Sigmoid colon (tissue), 4 donors: ENCODE data around the gene FBXO40.

ENCODE experiments used
- EP300 ChIP-seq, 4 donors: sonication (generic); formaldehyde crosslinking; IDR thresholded peaks; one replicate each; pipeline ENCODE4 v1.6.1; 2017; ENCODE audit warnings: antibody characterized with exemption in 4 of 4
- TF ChIP-seq, protein P1 (sequence below), 4 experiments: fragments of 450-650 bp in 3 of 4; fragments of 200-600 bp in 1 of 4; IDR thresholded peaks; one replicate each; pipeline ENCODE4 v1.5.1; 2016 to 2019; ENCODE audit warnings: antibody characterized with exemption in 4 of 4, mild to moderate bottlenecking in 3 of 4, moderate library complexity in 2 of 4

DNA sequence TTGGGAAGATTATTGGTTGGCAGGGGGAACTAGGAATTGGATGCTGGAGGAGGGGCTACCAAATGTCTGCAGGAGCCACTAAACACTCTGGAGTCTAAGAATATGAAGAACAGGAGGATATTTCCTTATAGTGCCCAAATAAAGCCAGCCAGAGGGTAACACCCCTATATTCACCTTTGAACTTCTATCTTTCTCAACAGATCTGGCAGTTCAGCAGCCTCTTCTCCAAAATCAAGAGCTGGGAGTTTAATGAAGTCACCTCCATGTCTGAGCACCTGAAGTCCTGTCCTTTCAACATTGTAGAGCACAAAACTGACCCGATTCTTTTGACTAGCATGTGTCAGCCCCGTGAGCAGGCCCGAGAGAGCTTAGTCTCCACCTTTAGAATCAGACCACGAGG, 33.3 kb downstream of the FBXO40 start:
- TF ChIP-seq, protein P1, sequence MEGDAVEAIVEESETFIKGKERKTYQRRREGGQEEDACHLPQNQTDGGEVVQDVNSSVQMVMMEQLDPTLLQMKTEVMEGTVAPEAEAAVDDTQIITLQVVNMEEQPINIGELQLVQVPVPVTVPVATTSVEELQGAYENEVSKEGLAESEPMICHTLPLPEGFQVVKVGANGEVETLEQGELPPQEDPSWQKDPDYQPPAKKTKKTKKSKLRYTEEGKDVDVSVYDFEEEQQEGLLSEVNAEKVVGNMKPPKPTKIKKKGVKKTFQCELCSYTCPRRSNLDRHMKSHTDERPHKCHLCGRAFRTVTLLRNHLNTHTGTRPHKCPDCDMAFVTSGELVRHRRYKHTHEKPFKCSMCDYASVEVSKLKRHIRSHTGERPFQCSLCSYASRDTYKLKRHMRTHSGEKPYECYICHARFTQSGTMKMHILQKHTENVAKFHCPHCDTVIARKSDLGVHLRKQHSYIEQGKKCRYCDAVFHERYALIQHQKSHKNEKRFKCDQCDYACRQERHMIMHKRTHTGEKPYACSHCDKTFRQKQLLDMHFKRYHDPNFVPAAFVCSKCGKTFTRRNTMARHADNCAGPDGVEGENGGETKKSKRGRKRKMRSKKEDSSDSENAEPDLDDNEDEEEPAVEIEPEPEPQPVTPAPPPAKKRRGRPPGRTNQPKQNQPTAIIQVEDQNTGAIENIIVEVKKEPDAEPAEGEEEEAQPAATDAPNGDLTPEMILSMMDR (IDR thresholded peaks at IDR 0.05): no peak
- TF ChIP-seq EP300 (IDR thresholded peaks at IDR 0.05): no peak
